Activated gamma-delta T cell treated with Interleukin-2 at 50 U/mL for 16 hours (primary cell): ENCODE data around the gene PC.
"Not testable (repeated sequence)": the region's sequence is repeated elsewhere in the genome, so short reads cannot be mapped to it uniquely, and the experiment has no call there.

Source experiments
- DNase-seq: peaks from one replicate; pipeline ENCODE4 v3.0.0-alpha.2; 2020

The PC gene

GRCh38 chr11:66978229-66978628 is 20.0 kb upstream of the PC start:
- DNase-seq = no peak

- no peak for DNase-seq
Observed at GRCh38 chr11:66976925-66977324, 18.7 kb upstream of the PC start.

GRCh38 chr11:66976028-66976467 is 17.9 kb upstream of the PC start:
- DNase-seq = no peak

GRCh38 chr11:66975405-66976027 is 17.3 kb upstream of the PC start:
- DNase-seq = no peak

- DNase-seq = no peak
Observed at GRCh38 chr11:66974724-66975404, 16.7 kb upstream of the PC start, which contains the start of gene C11orf86. Gene C11orf86, plus strand, starts transcription at chr11:66975304. Its CDS starts 59 bp downstream, at chr11:66975363.

- DNase-seq = no peak
Observed at GRCh38 chr11:66973956-66974580, 15.9 kb upstream of the PC start.

- no peak for DNase-seq
Observed at GRCh38 chr11:66971488-66971887, 13.3 kb upstream of the PC start.

- DNase-seq = no peak
Observed at GRCh38 chr11:66970807-66971442, 12.7 kb upstream of the PC start.

GRCh38 chr11:66970371-66970806 is 12.2 kb upstream of the PC start:
- DNase-seq = no peak

GRCh38 chr11:66969584-66970225 is 11.5 kb upstream of the PC start:
- DNase-seq = no peak

- no peak for DNase-seq
Observed at GRCh38 chr11:66967670-66968425, 9.7 kb upstream of the PC start.

GRCh38 chr11:66966351-66966750 is 8.2 kb upstream of the PC start:
- DNase-seq = no peak

- DNase-seq = no peak
Observed at GRCh38 chr11:66964495-66964894, 6.3 kb upstream of the PC start.

- no peak for DNase-seq
Observed at GRCh38 chr11:66962801-66963200, 4.6 kb upstream of the PC start.

- no peak for DNase-seq
Observed at GRCh38 chr11:66962247-66962646, 4.1 kb upstream of the PC start.

- not testable (repeated sequence) for DNase-seq
Observed at GRCh38 chr11:66961691-66962213, 3.6 kb upstream of the PC start.

GRCh38 chr11:66958956-66959274 is 732 bp upstream of the PC start:
- no peak for DNase-seq

- no peak for DNase-seq
Observed at GRCh38 chr11:66957971-66958231, 282 bp downstream of the PC start.

GRCh38 chr11:66956689-66957290 is 1.4 kb downstream of the PC start:
- DNase-seq = no peak

- no peak for DNase-seq
Observed at GRCh38 chr11:66953081-66953833, 4.9 kb downstream of the PC start.

- DNase-seq = no peak
Observed at GRCh38 chr11:66951927-66952337, 6.3 kb downstream of the PC start.
